ENCODE results near the gene CFL1.
"Not testable (repeated sequence)": the region's sequence is repeated elsewhere in the genome, so short reads cannot be mapped to it uniquely, and the experiment has no call there.

CFL1 gene

GRCh38 chr11:65856689-65857499, 1.1 kb downstream of the CFL1 start:
- peak; percentile 83 for DNase-seq

GRCh38 chr11:65855927-65856363, 2.0 kb downstream of the CFL1 start:
- DNase-seq, result no peak

- no peak for DNase-seq
Measured at GRCh38 chr11:65854852-65855837, 2.8 kb downstream of the CFL1 start.

GRCh38 chr11:65854161-65854592, 3.8 kb downstream of the CFL1 start:
- DNase-seq, result no peak

- DNase-seq, result no peak
Measured at GRCh38 chr11:65853246-65853979, 4.6 kb downstream of the CFL1 start.

- DNase-seq, result no peak
Measured at GRCh38 chr11:65852508-65853245, 5.3 kb downstream of the CFL1 start.

GRCh38 chr11:65851811-65852507, 6.0 kb downstream of the CFL1 start:
- no peak for DNase-seq

GRCh38 chr11:65851083-65851579, 6.8 kb downstream of the CFL1 start:
- DNase-seq, result no peak

GRCh38 chr11:65850217-65851082, 7.5 kb downstream of the CFL1 start:
- DNase-seq, result no peak

- DNase-seq, result no peak
Measured at GRCh38 chr11:65849771-65850216, 8.2 kb downstream of the CFL1 start.

GRCh38 chr11:65849366-65849765, 8.6 kb downstream of the CFL1 start:
- DNase-seq, result no peak

GRCh38 chr11:65848693-65849092, 9.3 kb downstream of the CFL1 start:
- not testable (repeated sequence) for DNase-seq

- DNase-seq, result no peak
Measured at GRCh38 chr11:65847746-65848145, 10.2 kb downstream of the CFL1 start.

- DNase-seq, result no peak
Measured at GRCh38 chr11:65844231-65844872, 13.6 kb downstream of the CFL1 start.

GRCh38 chr11:65843811-65844210, 14.2 kb downstream of the CFL1 start:
- no peak for DNase-seq

GRCh38 chr11:65842144-65842543, 15.8 kb downstream of the CFL1 start:
- no peak for DNase-seq

- no peak for DNase-seq
Measured at GRCh38 chr11:65834202-65834601, 23.8 kb downstream of the CFL1 start.

- DNase-seq, result peak; percentile 95
Measured at GRCh38 chr11:65833297-65834030, 24.5 kb downstream of the CFL1 start, which contains the start of gene SNX32. Gene SNX32, plus strand, starts transcription at chr11:65833963. Its CDS starts 103 bp downstream, at chr11:65834066.

- DNase-seq, result not testable (repeated sequence)
Measured at GRCh38 chr11:65832231-65832630, 25.7 kb downstream of the CFL1 start.

All from left hindlimb (tissue), 1 donor.